K562 (cell line): ENCODE results near the gene LENEP. TPM values are rescaled to one million over a fixed set of nuclear protein-coding genes. Genes with fewer than 3 reads are reported as not detected.

ENCODE experiments used
- BRCA1 ChIP-seq, 2 experiments: fragments of 450-650 bp in 1 of 2; sonication (generic) in 1 of 2; formaldehyde crosslinking in 1 of 2; IDR thresholded peaks; 2 replicates each; pipeline versions ENCODE4 v1.5.0 to v1.6.1; 2017 to 2020; ENCODE audit warnings: mild to moderate bottlenecking in 1 of 2, missing genetic modification reagents in 1 of 2
- BRD9 ChIP-seq: fragments of 450-650 bp; IDR thresholded peaks from 2 replicates; pipeline ENCODE4 v1.6.1; 2018; ENCODE audit warnings: low read depth; ENCODE audit not compliant: partially characterized antibody
- CEBPG ChIP-seq, 3 experiments: fragments of 200-800 bp in 1 of 3; sonication (Bioruptor generic) in 1 of 3; sonication (generic) in 1 of 3; formaldehyde crosslinking in 1 of 3; IDR thresholded peaks in 2 of 3; conservative IDR thresholded peaks in 1 of 3; 2 replicates each; pipeline versions ENCODE4 v1.6.1 to v1.8.0; 2016 to 2022; ENCODE audit warnings: missing compliant biosample characterization in 2 of 3, missing genetic modification characterization in 2 of 3, mild to moderate bottlenecking in 1 of 3, missing genetic modification reagents in 1 of 3
- CREB5 ChIP-seq: fragments of 250-450 bp; sonication (Bioruptor Pico); IDR thresholded peaks from 2 replicates; pipeline ENCODE4 v1.5.0; 2020; ENCODE audit warnings: mild to moderate bottlenecking
- CREM ChIP-seq: IDR thresholded peaks from 2 replicates; pipeline ENCODE4 v1.6.1; 2014; ENCODE audit warnings: antibody characterized with exemption, low read depth
- NFE2L1 ChIP-seq: fragments of 450-650 bp; IDR thresholded peaks from 2 replicates; pipeline ENCODE4 v1.6.1; 2016; ENCODE audit warnings: missing genetic modification characterization, low read depth, mild to moderate bottlenecking, missing compliant biosample characterization, moderate library complexity, borderline replicate concordance
- OTX1 ChIP-seq: fragments of 450-650 bp; formaldehyde crosslinking; IDR thresholded peaks from 2 replicates; pipeline ENCODE4 v1.4.0; 2022; ENCODE audit warnings: mild to moderate bottlenecking
- PHF8 ChIP-seq: fragments of 200-600 bp; sonication (generic); IDR thresholded peaks from 2 replicates; pipeline ENCODE4 v1.6.1; 2012; ENCODE audit warnings: mixed run types, mild to moderate bottlenecking, inconsistent platforms, low read length, moderate library complexity, borderline replicate concordance
- POLR2B ChIP-seq: fragments of 450-650 bp; IDR thresholded peaks from 2 replicates; pipeline ENCODE4 v1.6.1; 2018; ENCODE audit warnings: low read depth; ENCODE audit not compliant: partially characterized antibody
- RAD21 ChIP-seq, 2 experiments: fragments of 250-450 bp in 1 of 2; fragments of 450-650 bp in 1 of 2; sonication (Bioruptor Pico) in 1 of 2; formaldehyde crosslinking in 1 of 2; IDR thresholded peaks in 1 of 2; conservative IDR thresholded peaks in 1 of 2; 2 replicates each; pipeline versions ENCODE4 v1.4.0 to v1.8.0; 2020 to 2022; ENCODE audit warnings: mild to moderate bottlenecking in 2 of 2, moderate library complexity in 1 of 2
- SAP30 ChIP-seq: fragments of 200-600 bp; sonication (generic); IDR thresholded peaks from 2 replicates; pipeline ENCODE4 v1.6.1; 2012; ENCODE audit warnings: borderline replicate concordance, low read depth, mild to moderate bottlenecking, moderate library complexity, low read length, control low read depth, inconsistent platforms; ENCODE audit not compliant: insufficient read depth, poor library complexity, severe bottlenecking
- SP1 ChIP-seq: sonication (generic); formaldehyde crosslinking; IDR thresholded peaks from 2 replicates; pipeline ENCODE4 v1.8.1; 2022; ENCODE audit warnings: mild to moderate bottlenecking, missing genetic modification reagents
- SRSF9 ChIP-seq: fragments of 200-400 bp; formaldehyde crosslinking; IDR thresholded peaks from 2 replicates; pipeline ENCODE4 v1.6.1; 2017; ENCODE audit warnings: low read depth, low read length, borderline replicate concordance
- SUPT5H ChIP-seq: fragments of 450-650 bp; IDR thresholded peaks from 2 replicates; pipeline ENCODE4 v1.6.1; 2016
- TAF7 ChIP-seq: fragments of 450-650 bp; IDR thresholded peaks from 2 replicates; pipeline ENCODE4 v1.6.1; 2016; ENCODE audit warnings: missing genetic modification characterization, missing compliant biosample characterization
- TEAD1 ChIP-seq, 2 experiments: fragments of 450-650 bp in 1 of 2; sonication (generic) in 1 of 2; formaldehyde crosslinking; IDR thresholded peaks; 2 replicates each; pipeline versions ENCODE4 v1.4.0 to v1.8.0; 2020 to 2022; ENCODE audit warnings: mild to moderate bottlenecking in 2 of 2, missing genetic modification reagents in 1 of 2
- TOE1 ChIP-seq, 2 experiments: fragments of 450-650 bp in 1 of 2; sonication (generic) in 1 of 2; formaldehyde crosslinking in 1 of 2; IDR thresholded peaks; 2 replicates each; pipeline versions ENCODE4 v1.7.1 to v1.8.0; 2016 to 2022; ENCODE audit warnings: borderline replicate concordance in 2 of 2, mild to moderate bottlenecking in 2 of 2, antibody characterized with exemption in 1 of 2, inconsistent platforms in 1 of 2, low read depth in 1 of 2, missing genetic modification reagents in 1 of 2, moderate library complexity in 1 of 2
- ZC3H4 ChIP-seq: sonication (generic); formaldehyde crosslinking; IDR thresholded peaks from 2 replicates; pipeline ENCODE4 v1.9.0; 2021; ENCODE audit warnings: missing genetic modification reagents, borderline replicate concordance
- ZNF121 ChIP-seq: sonication (generic); formaldehyde crosslinking; conservative IDR thresholded peaks from 2 replicates; pipeline ENCODE4 v1.8.0; 2022; ENCODE audit warnings: missing genetic modification reagents
- ZNF311 ChIP-seq: fragments of 250-450 bp; sonication (Bioruptor Pico); IDR thresholded peaks from 2 replicates; pipeline ENCODE4 v1.4.0; 2020; ENCODE audit warnings: mild to moderate bottlenecking, moderate library complexity
- ZNF316 ChIP-seq: fragments of 450-650 bp; IDR thresholded peaks from 2 replicates; pipeline ENCODE4 v1.6.1; 2016
- ZNF431 ChIP-seq: sonication (generic); formaldehyde crosslinking; IDR thresholded peaks from 2 replicates; pipeline ENCODE4 v1.8.0; 2022; ENCODE audit warnings: mild to moderate bottlenecking, missing genetic modification reagents
- ZNF444 ChIP-seq: fragments of 250-450 bp; sonication (Bioruptor Pico); IDR thresholded peaks from 2 replicates; pipeline ENCODE4 v1.4.0; 2020; ENCODE audit warnings: mild to moderate bottlenecking, moderate library complexity
- polyA plus RNA-seq, 8 experiments: library from polyadenylated mRNA; depleted of rRNA in 4 of 8; stranded (reverse) in 5 of 8; unstranded in 3 of 8; fragments of >200 nt; fragmentation: Nextera tagmentation in 2 of 8; fragmentation: Illumina TruSeq in 1 of 8; extraction: Ambion mirVana in 2 of 8; extraction: Trizol in 1 of 8; gene quantifications; 2 replicates each; pipeline versions ENCODE4 v1.2.1 to v1.2.3, GENCODE V29; 2011 to 2014; ENCODE audit warnings: inconsistent platforms in 1 of 8, missing spikeins in 1 of 8
- total RNA-seq, 7 experiments: library from RNA; depleted of rRNA in 6 of 7; stranded (reverse); fragments of >200 nt in 6 of 7; fragmentation: Illumina TruSeq in 2 of 7; extraction: Trizol in 2 of 7; gene quantifications; 2 replicates each; pipeline versions ENCODE4 v1.2.1 to v1.2.3, GENCODE V29; 2011 to 2021; ENCODE audit warnings: low replicate concordance in 1 of 7
- TF ChIP-seq, protein P1 (sequence below): fragments of 250-450 bp; sonication (Bioruptor Pico); IDR thresholded peaks from 2 replicates; pipeline ENCODE4 v1.9.0; 2021; ENCODE audit warnings: mild to moderate bottlenecking

Gene LENEP
- total and polyA plus RNA-seq, 9 of the 15 experiments (the other 6 are each of a cell fraction or from before 2014, with no cell fraction given): 0.23 to 0.87 (median 0.67) TPM; not detected in 5

- TF ChIP-seq TEAD1 (CRISPR knock-in tag; IDR thresholded peaks at IDR 0.05): 0 out of 4 replicates have a peak, but pooled peaks of 1 of the 2 experiments have one; percentile 15
- no peak for TF ChIP-seq OTX1 (CRISPR knock-in tag)
- TF ChIP-seq CEBPG (CRISPR knock-in tag; IDR thresholded peaks at IDR 0.05): peak; percentile 8; the same call in 1 of the 2 replicates
- no peak for TF ChIP-seq CEBPG (tag; conservative IDR thresholded peaks at IDR 0.05 in 1 of 2, IDR thresholded peaks at IDR 0.05 in 1 of 2)
- TF ChIP-seq CREM: no peak
- TF ChIP-seq, protein P1, sequence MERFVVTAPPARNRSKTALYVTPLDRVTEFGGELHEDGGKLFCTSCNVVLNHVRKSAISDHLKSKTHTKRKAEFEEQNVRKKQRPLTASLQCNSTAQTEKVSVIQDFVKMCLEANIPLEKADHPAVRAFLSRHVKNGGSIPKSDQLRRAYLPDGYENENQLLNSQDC (CRISPR knock-in tag): peak; percentile 88; the same call in 1 of the 2 replicates
- TF ChIP-seq ZNF121 (CRISPR knock-in tag): no peak
- TF ChIP-seq ZNF444 (CRISPR knock-in tag): 0 out of 2 replicates have a peak, but pooled peaks have one; percentile 57
- no peak for TF ChIP-seq CREB5
- peak; percentile 37; the same call in 1 of the 2 replicates for TF ChIP-seq PHF8
- TF ChIP-seq RAD21 (CRISPR knock-in tag; conservative IDR thresholded peaks at IDR 0.05 in 1 of 2, IDR thresholded peaks at IDR 0.05 in 1 of 2): 0 out of 4 replicates have a peak, but pooled peaks of 1 of the 2 experiments have one; percentile 7
- no peak for TF ChIP-seq BRCA1 (IDR thresholded peaks at IDR 0.05)
- no peak for TF ChIP-seq BRCA1 (CRISPR knock-in tag; IDR thresholded peaks at IDR 0.05)
- no peak; the same call in 1 of the 2 replicates for TF ChIP-seq ZNF431
- peak; percentile 82 for TF ChIP-seq SUPT5H
- no peak for TF ChIP-seq SRSF9
- TF ChIP-seq BRD9: peak; percentile 41
- peak; percentile 60 for TF ChIP-seq SAP30
- no peak for TF ChIP-seq TOE1 (IDR thresholded peaks at IDR 0.05; ENCODE audit: borderline replicate concordance)
- no peak for TF ChIP-seq TOE1 (CRISPR knock-in tag; IDR thresholded peaks at IDR 0.05; ENCODE audit: borderline replicate concordance, low read depth)
- no peak for TF ChIP-seq ZNF316
- peak; percentile 65 for TF ChIP-seq TAF7 (tag)
- TF ChIP-seq NFE2L1 (tag): no peak
- peak; percentile 97 for TF ChIP-seq POLR2B
- no peak for TF ChIP-seq ZNF311
- no peak for TF ChIP-seq ZC3H4 (CRISPR knock-in tag)
- TF ChIP-seq SP1 (CRISPR knock-in tag): peak; percentile 56; the same call in 1 of the 2 replicates
Observed at GRCh38 chr1:154974808-154975408, 18.5 kb upstream of the LENEP start (continued).
